SK-N-SH (cell line): Measurements from ENCODE around the gene SMURF1. TPM values are rescaled to one million over a fixed set of nuclear protein-coding genes. Genes with fewer than 3 reads are reported as not detected.

ENCODE experiments used
- CTCF ChIA-PET: fragments of 300-600, 350-600 bp; formaldehyde crosslinking; extraction: SDS; loops from one replicate; lab custom pipeline; 2021; lab: Yijun Ruan, JAX
- POLR2A ChIA-PET: fragments of 350-600 bp; sonication (Branson Sonifier 250); formaldehyde crosslinking; extraction: SDS; loops from one replicate; lab custom pipeline; 2020; ENCODE audit warnings: antibody characterized with exemption, inconsistent platforms; lab: Yijun Ruan, JAX
- DNase-seq: peaks from one replicate; pipeline ENCODE4 v3.0.0; 2012
- H2AFZ ChIP-seq: fragments of 200-600 bp; sonication (generic); 2 replicates; pipeline ENCODE4 v1.8.1; 2016; ENCODE audit warnings: antibody characterized with exemption, mild to moderate bottlenecking, low read depth
- H3F3A ChIP-seq: fragments of 200-600 bp; sonication (generic); replicated peaks from 2 replicates; pipeline ENCODE3; 2016; ENCODE audit warnings: antibody characterized with exemption, mild to moderate bottlenecking; ENCODE audit not compliant: insufficient read depth
- H3K27ac ChIP-seq, 2 experiments: fragments of 200-500 bp in 1 of 2; fragments of 200-600 bp in 1 of 2; sonication (Bioruptor generic) in 1 of 2; sonication (generic), shearing (Covaris generic) in 1 of 2; 2 replicates each; pipeline versions ENCODE4 v1.5.1 to v1.6.1; 2014 to 2016; ENCODE audit warnings: low read depth in 2 of 2, inconsistent platforms in 1 of 2, low read length in 1 of 2, mild to moderate bottlenecking in 1 of 2, mixed read lengths in 1 of 2
- H3K27me3 ChIP-seq: fragments of 200-600 bp; sonication (generic), shearing (Covaris generic); 2 replicates; pipeline ENCODE4 v1.6.1; 2016; ENCODE audit warnings: mixed run types; ENCODE audit not compliant: insufficient read depth
- H3K36me3 ChIP-seq, 2 experiments: fragments of 200-500 bp in 1 of 2; fragments of 200-600 bp in 1 of 2; sonication (Bioruptor generic) in 1 of 2; sonication (generic) in 1 of 2; replicated peaks in 1 of 2; 2 replicates each; pipeline versions ENCODE3 to v1.5.1; 2014 to 2016; ENCODE audit warnings: low read length in 1 of 2, mild to moderate bottlenecking in 1 of 2; ENCODE audit not compliant: insufficient read depth in 2 of 2, control insufficient read depth in 1 of 2
- H3K4me1 ChIP-seq, 2 experiments: fragments of 200-500 bp in 1 of 2; fragments of 200-600 bp in 1 of 2; sonication (Bioruptor generic) in 1 of 2; sonication (generic), shearing (Covaris generic) in 1 of 2; 2 replicates each; pipeline versions ENCODE4 v1.5.1 to v1.6.1; 2014 to 2016; ENCODE audit warnings: low read depth in 1 of 2, low read length in 1 of 2, mixed run types in 1 of 2; ENCODE audit not compliant: insufficient read depth in 2 of 2, control insufficient read depth in 1 of 2
- H3K4me2 ChIP-seq: fragments of 200-600 bp; sonication (generic), shearing (Covaris generic); 2 replicates; pipeline ENCODE4 v1.6.1; 2017; ENCODE audit warnings: mixed run types
- H3K4me3 ChIP-seq, 2 experiments: fragments of 200-500 bp in 1 of 2; fragments of 200-600 bp in 1 of 2; sonication (Bioruptor generic) in 1 of 2; sonication (generic), shearing (Covaris generic) in 1 of 2; 2 replicates each; pipeline versions ENCODE4 v1.5.1 to v1.8.1; 2014 to 2016; ENCODE audit warnings: low read depth in 2 of 2, inconsistent platforms in 1 of 2, low read length in 1 of 2, mild to moderate bottlenecking in 1 of 2, mixed read lengths in 1 of 2, moderate library complexity in 1 of 2
- H3K79me2 ChIP-seq: fragments of 200-600 bp; sonication (generic); 2 replicates; pipeline ENCODE4 v1.8.1; 2017; ENCODE audit warnings: mild to moderate bottlenecking; ENCODE audit not compliant: insufficient read depth
- H3K9ac ChIP-seq: fragments of 200-600 bp; sonication (generic); 2 replicates; pipeline ENCODE4 v1.6.1; 2017; ENCODE audit warnings: mixed run types
- H3K9me2 ChIP-seq: fragments of 200-600 bp; sonication (generic); 2 replicates; pipeline ENCODE4 v1.6.1; 2017; ENCODE audit warnings: mixed run types
- H3K9me3 ChIP-seq: fragments of 200-600 bp; sonication (generic); 2 replicates; pipeline ENCODE4 v1.6.1; 2017; ENCODE audit warnings: mixed run types, mild to moderate bottlenecking, moderate library complexity
- H4K20me1 ChIP-seq: fragments of 200-600 bp; sonication (generic); 2 replicates; pipeline ENCODE4 v1.6.1; 2017; ENCODE audit warnings: mild to moderate bottlenecking, mixed run types; ENCODE audit not compliant: insufficient read depth
- CHD2 ChIP-seq: fragments of 150-350 bp; IDR thresholded peaks from 2 replicates; pipeline ENCODE4 v1.6.1; 2018; ENCODE audit warnings: low read length; ENCODE audit not compliant: partially characterized antibody
- EP300 ChIP-seq, 2 experiments: IDR thresholded peaks; 2 replicates each; pipeline versions ENCODE4 v1.4.0 to v1.6.1; 2012; ENCODE audit warnings: borderline replicate concordance in 1 of 2, low read depth in 1 of 2, low read length in 1 of 2
- FOSL2 ChIP-seq: IDR thresholded peaks from 2 replicates; pipeline ENCODE4 v1.4.0; 2012; ENCODE audit warnings: low read depth, mild to moderate bottlenecking, moderate library complexity, borderline replicate concordance
- FOXM1 ChIP-seq: IDR thresholded peaks from 2 replicates; pipeline ENCODE4 v1.4.0; 2012; ENCODE audit warnings: low read depth, mild to moderate bottlenecking
- GABPA ChIP-seq: IDR thresholded peaks from 2 replicates; pipeline ENCODE4 v1.4.0; 2012; ENCODE audit warnings: low read depth, mild to moderate bottlenecking
- GATA2 ChIP-seq: sonication (generic); formaldehyde crosslinking; IDR thresholded peaks from 2 replicates; pipeline ENCODE4 v1.5.0; 2020; ENCODE audit warnings: mild to moderate bottlenecking, missing genetic modification reagents
- MEF2A ChIP-seq: IDR thresholded peaks from 2 replicates; pipeline ENCODE4 v1.4.0; 2012; ENCODE audit warnings: low read depth, borderline replicate concordance
- NFIC ChIP-seq: IDR thresholded peaks from 2 replicates; pipeline ENCODE4 v1.4.0; 2012; ENCODE audit warnings: borderline replicate concordance
- NRF1 ChIP-seq: IDR thresholded peaks from 2 replicates; pipeline ENCODE4 v1.6.1; 2012; ENCODE audit warnings: low read depth, mild to moderate bottlenecking, low read length
- RCOR1 ChIP-seq: fragments of 150-350 bp; IDR thresholded peaks from 2 replicates; pipeline ENCODE4 v1.6.1; 2017; ENCODE audit warnings: antibody characterized with exemption, low read length
- RXRA ChIP-seq: IDR thresholded peaks from 2 replicates; pipeline ENCODE4 v1.4.0; 2012; ENCODE audit warnings: low read depth, mild to moderate bottlenecking, borderline replicate concordance
- SMC3 ChIP-seq: IDR thresholded peaks from 2 replicates; pipeline ENCODE4 v1.6.1; 2012; ENCODE audit warnings: low read depth, low read length, improper control_type of control experiment
- TAF1 ChIP-seq: IDR thresholded peaks from 2 replicates; pipeline ENCODE4 v1.6.1; 2012; ENCODE audit warnings: low read depth, mild to moderate bottlenecking, low read length, moderate library complexity, borderline replicate concordance
- TCF12 ChIP-seq: IDR thresholded peaks from 2 replicates; pipeline ENCODE4 v1.4.0; 2012
- WGBS: methylation state at CpG from one replicate; pipeline ENCODE4 v1.1.6; 2017; ENCODE audit warnings: low lambda C conversion rate; 5-methylcytosine and 5-hydroxymethylcytosine counted together
- polyA plus RNA-seq, 3 experiments: library from polyadenylated mRNA; depleted of rRNA; stranded (reverse); fragments of >200 nt; gene quantifications; 2 replicates each; pipeline ENCODE4 v1.2.3, GENCODE V29; 2012
- TF ChIP-seq, protein P1 (sequence below): fragments of 150-350 bp; IDR thresholded peaks from 2 replicates; pipeline ENCODE4 v1.6.1; 2016; ENCODE audit warnings: mild to moderate bottlenecking, low read depth, low read length
- TF ChIP-seq, protein P2 (sequence below): IDR thresholded peaks from 2 replicates; pipeline ENCODE4 v1.4.0; 2012; ENCODE audit warnings: low read depth, borderline replicate concordance
- TF ChIP-seq, protein P3 (sequence below): IDR thresholded peaks from 2 replicates; pipeline ENCODE4; 2012

The SMURF1 gene
- polyA plus RNA-seq, 1 of the 3 experiments (the other 2 are of a cell fraction) = 12.9 TPM

DNA sequence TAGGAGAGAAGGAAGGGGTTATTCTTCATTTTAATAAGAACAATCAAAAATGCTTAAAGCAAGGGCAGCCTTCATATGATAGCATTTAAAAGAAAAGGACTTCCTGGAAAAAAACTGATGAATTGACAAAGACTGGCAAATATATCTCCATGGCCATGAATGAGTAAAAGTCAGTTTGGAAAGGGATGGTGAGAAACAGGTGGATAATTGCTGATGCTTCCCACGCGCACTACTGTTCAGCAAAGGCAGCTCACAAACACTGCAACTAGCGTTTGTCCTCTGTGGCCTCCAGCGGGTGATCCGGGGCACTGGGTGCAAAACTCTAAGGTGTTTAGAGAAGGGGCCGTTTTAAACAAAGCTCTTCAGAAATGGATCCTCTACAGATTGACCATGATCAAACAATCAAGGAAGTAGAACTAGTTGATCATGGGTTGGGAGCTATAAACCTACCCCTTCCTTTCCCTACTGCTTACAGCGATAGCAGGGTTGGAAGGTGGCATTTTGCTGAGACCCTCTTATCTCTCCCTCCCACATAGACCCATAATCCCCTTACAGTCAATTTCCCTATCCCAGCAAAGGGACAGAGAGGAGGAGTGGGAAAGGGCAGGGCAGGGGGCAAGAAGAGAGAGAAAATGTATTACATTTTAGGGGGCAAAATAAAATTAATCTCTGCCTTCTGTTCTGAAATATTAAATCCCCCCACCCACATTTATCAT, 53.8 kb downstream of the SMURF1 start:
- no peaks in the 10 kb centered on the region for H3K27me3 ChIP-seq
- H3K27ac ChIP-seq = no peak overlapping the region
- H3K4me3 ChIP-seq = no peak overlapping the region
- H3K9me3 ChIP-seq = no peaks in the 10 kb centered on the region
- no peak overlapping the region for H3K9ac ChIP-seq
- ChIA-PET CTCF (no interaction called here), POLR2A (no interaction called here)
- H3K4me2 ChIP-seq = no peak overlapping the region
- DNase-seq = no peak
- 93% methylated on average over 7 of the region's 7 CpGs for WGBS
- H3K79me2 ChIP-seq = peaks cover 100% of the 10 kb centered on the region
- TF ChIP-seq CHD2 (no peak), EP300 (IDR thresholded peaks at IDR 0.05; ENCODE audit: borderline replicate concordance in 1 of 2, low read depth in 1 of 2, low read length in 1 of 2) (no peak), SMC3 (no peak), TAF1 (no peak), TCF12 (no peak), FOSL2 (no peak), FOXM1 (no peak)
- H3K9me2 ChIP-seq = no peaks in the 10 kb centered on the region
- peaks cover 81% of the 10 kb centered on the region for H4K20me1 ChIP-seq
- no peak overlapping the region for H2AFZ ChIP-seq
- peaks cover 0 to 11% of the 10 kb centered on the region in 2 experiments for H3K36me3 ChIP-seq
- peaks cover 0 to 5% of the 10 kb centered on the region in 2 experiments; a peak in 2 of 4 replicates for H3K4me1 ChIP-seq
- H3F3A ChIP-seq = peaks cover 13% of the 10 kb centered on the region

DNA sequence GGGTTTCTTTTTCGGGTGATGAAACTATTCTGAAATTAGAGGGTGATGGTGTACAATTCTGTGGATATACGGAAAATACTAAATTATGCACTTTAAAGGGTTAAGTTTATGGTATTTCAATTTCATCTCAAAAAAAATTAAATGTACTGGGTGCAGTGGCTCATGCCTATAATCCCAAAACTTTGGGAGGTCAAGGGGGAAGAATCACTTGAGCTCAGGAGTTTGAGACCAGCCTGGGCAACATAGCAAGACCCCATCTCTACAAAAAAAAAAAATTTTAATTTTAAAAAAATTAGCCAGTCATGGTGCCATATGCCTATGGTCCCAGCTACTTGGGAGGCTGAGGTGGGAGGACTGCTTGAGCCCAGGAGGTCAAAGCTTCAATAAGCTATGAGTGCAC, 57.0 kb downstream of the SMURF1 start:
- no peak overlapping the region for H3K4me2 ChIP-seq

DNA sequence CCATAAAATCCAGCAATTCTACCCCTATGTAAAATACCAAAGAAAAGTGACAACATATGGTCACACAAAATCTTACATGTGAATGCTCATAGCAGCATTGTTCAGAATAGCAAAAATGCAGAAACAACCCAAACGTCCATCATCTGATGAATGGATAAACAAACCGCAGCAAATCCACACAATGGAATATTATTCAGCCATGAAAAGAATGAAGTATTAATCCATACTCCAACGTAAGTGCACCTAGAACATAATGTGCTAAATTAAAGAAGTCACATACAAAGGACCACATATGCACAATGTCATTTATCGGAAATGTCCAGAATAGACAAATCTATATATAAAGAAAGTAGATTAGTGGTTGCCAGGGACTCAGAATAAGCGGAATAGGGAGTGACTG, 57.4 kb downstream of the SMURF1 start:
- Histone ChIP-seq H3K4me2 (no peak overlapping the region), H3K79me2 (peaks cover 98% of the 10 kb centered on the region), H2AFZ (no peak overlapping the region), H3K27me3 (no peaks in the 10 kb centered on the region), H3K36me3 (peaks cover 0 to 11% of the 10 kb centered on the region in 2 experiments), H3K27ac (no peak overlapping the region), H3K9me2 (no peaks in the 10 kb centered on the region), H3F3A (peaks cover 7% of the 10 kb centered on the region), H4K20me1 (peaks cover 68% of the 10 kb centered on the region), H3K9ac (no peak overlapping the region), H3K9me3 (no peaks in the 10 kb centered on the region), H3K4me1 (peaks cover 0 to 2% of the 10 kb centered on the region in 2 experiments; a peak in 1 of 4 replicates), H3K4me3 (no peak overlapping the region)
- TF ChIP-seq RCOR1 (no peak), RXRA (no peak), NRF1 (no peak), FOXM1 (no peak), MEF2A (no peak), GABPA (no peak), GATA2 (no peak), NFIC (no peak)
- TF ChIP-seq, protein P1, sequence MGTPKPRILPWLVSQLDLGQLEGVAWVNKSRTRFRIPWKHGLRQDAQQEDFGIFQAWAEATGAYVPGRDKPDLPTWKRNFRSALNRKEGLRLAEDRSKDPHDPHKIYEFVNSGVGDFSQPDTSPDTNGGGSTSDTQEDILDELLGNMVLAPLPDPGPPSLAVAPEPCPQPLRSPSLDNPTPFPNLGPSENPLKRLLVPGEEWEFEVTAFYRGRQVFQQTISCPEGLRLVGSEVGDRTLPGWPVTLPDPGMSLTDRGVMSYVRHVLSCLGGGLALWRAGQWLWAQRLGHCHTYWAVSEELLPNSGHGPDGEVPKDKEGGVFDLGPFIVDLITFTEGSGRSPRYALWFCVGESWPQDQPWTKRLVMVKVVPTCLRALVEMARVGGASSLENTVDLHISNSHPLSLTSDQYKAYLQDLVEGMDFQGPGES = no peak
- TF ChIP-seq, protein P2, sequence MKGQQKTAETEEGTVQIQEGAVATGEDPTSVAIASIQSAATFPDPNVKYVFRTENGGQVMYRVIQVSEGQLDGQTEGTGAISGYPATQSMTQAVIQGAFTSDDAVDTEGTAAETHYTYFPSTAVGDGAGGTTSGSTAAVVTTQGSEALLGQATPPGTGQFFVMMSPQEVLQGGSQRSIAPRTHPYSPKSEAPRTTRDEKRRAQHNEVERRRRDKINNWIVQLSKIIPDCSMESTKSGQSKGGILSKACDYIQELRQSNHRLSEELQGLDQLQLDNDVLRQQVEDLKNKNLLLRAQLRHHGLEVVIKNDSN = no peak
- TF ChIP-seq, protein P3, sequence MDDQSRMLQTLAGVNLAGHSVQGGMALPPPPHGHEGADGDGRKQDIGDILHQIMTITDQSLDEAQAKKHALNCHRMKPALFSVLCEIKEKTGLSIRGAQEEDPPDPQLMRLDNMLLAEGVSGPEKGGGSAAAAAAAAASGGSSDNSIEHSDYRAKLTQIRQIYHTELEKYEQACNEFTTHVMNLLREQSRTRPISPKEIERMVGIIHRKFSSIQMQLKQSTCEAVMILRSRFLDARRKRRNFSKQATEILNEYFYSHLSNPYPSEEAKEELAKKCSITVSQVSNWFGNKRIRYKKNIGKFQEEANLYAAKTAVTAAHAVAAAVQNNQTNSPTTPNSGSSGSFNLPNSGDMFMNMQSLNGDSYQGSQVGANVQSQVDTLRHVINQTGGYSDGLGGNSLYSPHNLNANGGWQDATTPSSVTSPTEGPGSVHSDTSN = no peak
- WGBS = 94% methylated on average over 5 of the region's 5 CpGs
- no peak for DNase-seq
- CTCF ChIA-PET = interaction anchor here (0.9 kb wide), 1 partner anchor 11 kb away, joined by 3 read pairs; no protein-coding TSS in a partner anchor
- POLR2A ChIA-PET = no interaction called here

More for the DNA sequence above, 57.0 kb downstream of the SMURF1 start:
- WGBS = 97% methylated on average over 2 of the region's 2 CpGs
- H3K79me2 ChIP-seq = peaks cover 98% of the 10 kb centered on the region
- no peaks in the 10 kb centered on the region for H3K9me2 ChIP-seq
- H3K4me1 ChIP-seq = peaks cover 0 to 2% of the 10 kb centered on the region in 2 experiments; a peak in 2 of 4 replicates
- H3K36me3 ChIP-seq = peaks cover 0 to 11% of the 10 kb centered on the region in 2 experiments
- no peaks in the 10 kb centered on the region for H3K9me3 ChIP-seq
- no peaks in the 10 kb centered on the region for H3K27me3 ChIP-seq
- no peak overlapping the region for H3K4me3 ChIP-seq
- no peak overlapping the region for H3K27ac ChIP-seq
- H3F3A ChIP-seq = peaks cover 11% of the 10 kb centered on the region
- H3K9ac ChIP-seq = no peak overlapping the region
- POLR2A ChIA-PET = no interaction called here
- CTCF ChIA-PET = interaction anchor here (0.9 kb wide), 1 partner anchor 11 kb away, joined by 3 read pairs; no protein-coding TSS in a partner anchor
- H2AFZ ChIP-seq = no peak overlapping the region
- peaks cover 72% of the 10 kb centered on the region for H4K20me1 ChIP-seq
- TF ChIP-seq NRF1 = no peak
- no peak for DNase-seq
